ENCODE results near the gene FER1L5. TPM values are rescaled to one million over a fixed set of nuclear protein-coding genes. Genes with fewer than 3 reads are reported as not detected.

FER1L5 gene
- total RNA-seq, 4 donors from 2014 or later: not detected

GRCh38 chr2:96688649-96689430, 46.3 kb downstream of the FER1L5 start:
- intact Hi-C loops (cut with DNase I; ENCODE audit: low total_unique reads) (loop anchor here (10.0 kb wide), 1 partner anchor 1886 kb away; no protein-coding TSS in a partner anchor), in situ Hi-C loops (cut with MboI; ENCODE audit: low sequenced_read_pairs in 4 of 4) (no loop called here)
- no peaks in the 10 kb centered on the region for H3K36me3 ChIP-seq
- peaks cover 0 to 12% (median 7%) of the 10 kb centered on the region in 3 donors for H3K27me3 ChIP-seq
- no peak for ATAC-seq
- H3K9me3 ChIP-seq: no peaks in the 10 kb centered on the region
- no peak overlapping the region for H3K27ac ChIP-seq
- no peak for DNase-seq
- TF ChIP-seq POLR2A (IDR thresholded peaks at IDR 0.05) (no peak), CTCF (IDR thresholded peaks at IDR 0.05 in 4 of 5, conservative IDR thresholded peaks at IDR 0.05 in 1 of 5) (no peak)
- no peak overlapping the region for H3K4me3 ChIP-seq
- peaks cover 0 to 7% of the 10 kb centered on the region in 2 donors for H3K4me1 ChIP-seq

- in situ Hi-C loops (cut with MboI; ENCODE audit: low sequenced_read_pairs in 4 of 4): no loop called here
- ATAC-seq: no peak
Measured at GRCh38 chr2:96689431-96689991, 46.9 kb downstream of the FER1L5 start.

GRCh38 chr2:96690306-96691021, 47.9 kb downstream of the FER1L5 start:
- in situ Hi-C loops (cut with MboI; ENCODE audit: low sequenced_read_pairs in 4 of 4): no loop called here
- no peak for ATAC-seq
- peaks cover 0 to 8% (median 6%) of the 10 kb centered on the region in 3 donors for H3K27me3 ChIP-seq

More at GRCh38 chr2:96689431-96689991, 46.9 kb downstream of the FER1L5 start:
- H3K36me3 ChIP-seq: no peaks in the 10 kb centered on the region
- DNase-seq: no peak
- no peak overlapping the region for H3K4me3 ChIP-seq
- intact Hi-C loops (cut with DNase I; ENCODE audit: low total_unique reads): loop anchor here (10.0 kb wide), 1 partner anchor 1885 kb away; no protein-coding TSS in a partner anchor
- no peak for TF ChIP-seq POLR2A (IDR thresholded peaks at IDR 0.05)
- no peaks in the 10 kb centered on the region for H3K9me3 ChIP-seq
- no peak overlapping the region for H3K27ac ChIP-seq
- H3K27me3 ChIP-seq: peaks cover 0 to 12% (median 7%) of the 10 kb centered on the region in 3 donors
- H3K4me1 ChIP-seq: peaks cover 0 to 7% of the 10 kb centered on the region in 2 donors

GRCh38 chr2:96691022-96691612, 48.6 kb downstream of the FER1L5 start:
- intact Hi-C loops (cut with DNase I; ENCODE audit: low total_unique reads): no loop called here
- in situ Hi-C loops (cut with MboI; ENCODE audit: low sequenced_read_pairs in 4 of 4): no loop called here
- DNase-seq: no peak

More at GRCh38 chr2:96690306-96691021, 47.9 kb downstream of the FER1L5 start:
- H3K36me3 ChIP-seq: no peaks in the 10 kb centered on the region
- intact Hi-C loops (cut with DNase I; ENCODE audit: low total_unique reads): no loop called here
- no peak for DNase-seq
- H3K27ac ChIP-seq: no peak overlapping the region
- no peaks in the 10 kb centered on the region for H3K9me3 ChIP-seq
- peaks cover 0 to 6% of the 10 kb centered on the region in 2 donors for H3K4me1 ChIP-seq
- no peak overlapping the region for H3K4me3 ChIP-seq
- TF ChIP-seq CTCF (IDR thresholded peaks at IDR 0.05 in 4 of 5, conservative IDR thresholded peaks at IDR 0.05 in 1 of 5): no peak
- no peak for TF ChIP-seq POLR2A (IDR thresholded peaks at IDR 0.05)

More at GRCh38 chr2:96691022-96691612, 48.6 kb downstream of the FER1L5 start:
- Histone ChIP-seq H3K4me3 (no peak overlapping the region), H3K4me1 (no peaks in the 10 kb centered on the region), H3K9me3 (no peaks in the 10 kb centered on the region), H3K36me3 (no peaks in the 10 kb centered on the region), H3K27me3 (peaks cover 0 to 1% (median 0%) of the 10 kb centered on the region in 3 donors), H3K27ac (no peak overlapping the region)
- ATAC-seq: no peak
- no peak for TF ChIP-seq CTCF (IDR thresholded peaks at IDR 0.05 in 4 of 5, conservative IDR thresholded peaks at IDR 0.05 in 1 of 5)
- no peak for TF ChIP-seq POLR2A (IDR thresholded peaks at IDR 0.05)
